ENCODE data around the gene OPTC. TPM values are rescaled to one million over a fixed set of nuclear protein-coding genes. Genes with fewer than 3 reads are reported as not detected.

Gene OPTC
- total and polyA plus RNA-seq, 2 of the 8 experiments (the other 6 are each of a cell fraction or from before 2014, with no cell fraction given): 1.1 to 4.0 TPM

- TF ChIP-seq EGR1 (IDR thresholded peaks at IDR 0.05; ENCODE audit: borderline replicate concordance, low read depth, low read length): no peak
- no peak for TF ChIP-seq SAP30 (IDR thresholded peaks at IDR 0.05; ENCODE audit: insufficient read depth, insufficient replicate concordance, low read length)
- TF ChIP-seq ZNF274 (IDR thresholded peaks at IDR 0.05; ENCODE audit: borderline replicate concordance, extremely low read depth, low read length): no peak
- TF ChIP-seq TBP (IDR thresholded peaks at IDR 0.05; ENCODE audit: low read depth, low read length): no peak
Observed at GRCh38 chr1:203523667-203524066, 29.7 kb downstream of the OPTC start (continued).
